NCI-H510A (cell line): Measurements from ENCODE around the gene PEF1.

Source experiments
- DNase-seq: peaks from one replicate; lab custom pipeline; 2025; lab: John Stamatoyannopoulos, UW

The PEF1 gene

GRCh38 chr1:31627930-31628559 is 16.6 kb downstream of the PEF1 start:
- DNase-seq, result no peak

DNA sequence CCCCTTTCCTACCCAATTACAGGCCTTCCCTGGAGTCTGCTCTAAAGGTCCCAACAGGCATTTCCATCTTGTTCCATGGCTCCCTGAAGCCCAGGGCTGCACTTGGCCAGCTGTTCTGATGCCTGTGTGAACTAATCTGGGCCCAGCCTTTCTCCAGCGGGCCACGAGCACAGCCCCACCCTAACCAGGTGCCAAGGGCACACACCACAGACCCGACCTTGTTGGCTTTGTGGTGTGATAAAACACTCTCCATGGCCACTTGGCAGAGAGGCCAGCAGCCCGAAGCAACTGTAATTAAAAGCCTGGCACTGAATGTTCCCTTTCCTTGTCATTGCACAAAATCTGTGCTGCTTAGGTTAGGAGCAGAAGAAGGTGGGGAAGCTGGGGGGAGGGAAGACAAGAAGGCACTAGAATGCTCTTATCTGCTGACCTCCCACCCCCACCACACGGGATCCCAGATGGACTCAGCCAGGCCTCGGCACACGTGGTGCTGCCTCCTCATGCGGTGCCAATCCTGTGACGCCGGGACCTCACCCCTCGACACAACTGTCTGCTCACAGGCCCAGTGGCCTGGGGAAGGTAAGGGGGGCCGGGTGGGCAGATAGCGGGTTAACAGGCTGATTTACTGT is 17.3 kb downstream of the PEF1 start:
- DNase-seq, result no peak

DNA sequence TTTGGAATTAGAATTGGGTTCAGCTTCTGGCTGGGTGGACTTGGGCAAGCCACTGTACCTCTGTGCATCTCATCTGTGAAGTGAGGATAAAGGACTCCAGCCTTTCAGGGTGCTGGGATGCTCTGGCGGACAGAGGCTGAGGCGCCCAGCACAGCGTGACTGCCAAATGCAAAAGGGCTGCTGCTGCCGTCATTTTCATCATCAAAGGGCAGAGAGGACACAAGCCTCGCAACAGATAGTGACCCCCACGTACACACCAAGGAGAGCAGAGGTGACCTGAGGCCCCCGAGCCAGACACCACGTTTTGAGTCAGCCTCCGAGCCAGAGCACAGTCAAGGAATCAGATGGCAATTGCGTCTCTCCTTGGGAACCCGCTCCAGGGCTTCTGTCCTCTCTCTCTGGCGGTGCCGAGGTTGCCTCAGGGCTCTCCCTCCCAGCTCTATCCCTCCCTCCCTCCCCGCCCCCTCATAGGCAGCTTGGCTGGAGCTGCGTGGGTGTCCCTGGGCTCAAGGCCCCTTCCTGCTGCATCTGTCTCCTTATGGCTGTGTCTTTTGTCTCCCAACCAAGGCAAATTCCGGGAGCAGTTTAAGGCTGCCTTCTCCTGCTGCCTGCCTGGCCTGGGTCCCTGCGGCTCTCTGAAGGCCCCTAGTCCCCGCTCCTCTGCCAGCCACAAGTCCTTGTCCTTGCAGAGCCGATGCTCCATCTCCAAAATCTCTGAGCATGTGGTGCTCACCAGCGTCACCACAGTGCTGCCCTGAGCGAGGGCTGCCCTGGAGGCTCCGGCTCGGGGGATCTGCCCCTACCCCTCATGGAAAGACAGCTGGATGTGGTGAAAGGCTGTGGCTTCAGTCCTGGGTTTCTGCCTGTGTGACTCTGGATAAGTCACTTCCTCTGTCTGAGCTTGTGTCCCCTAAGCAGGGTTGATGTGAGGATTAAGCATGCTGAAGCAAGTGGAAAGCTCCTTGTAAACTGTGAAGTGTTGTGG is 18.2 kb downstream of the PEF1 start:
- no peak for DNase-seq

DNA sequence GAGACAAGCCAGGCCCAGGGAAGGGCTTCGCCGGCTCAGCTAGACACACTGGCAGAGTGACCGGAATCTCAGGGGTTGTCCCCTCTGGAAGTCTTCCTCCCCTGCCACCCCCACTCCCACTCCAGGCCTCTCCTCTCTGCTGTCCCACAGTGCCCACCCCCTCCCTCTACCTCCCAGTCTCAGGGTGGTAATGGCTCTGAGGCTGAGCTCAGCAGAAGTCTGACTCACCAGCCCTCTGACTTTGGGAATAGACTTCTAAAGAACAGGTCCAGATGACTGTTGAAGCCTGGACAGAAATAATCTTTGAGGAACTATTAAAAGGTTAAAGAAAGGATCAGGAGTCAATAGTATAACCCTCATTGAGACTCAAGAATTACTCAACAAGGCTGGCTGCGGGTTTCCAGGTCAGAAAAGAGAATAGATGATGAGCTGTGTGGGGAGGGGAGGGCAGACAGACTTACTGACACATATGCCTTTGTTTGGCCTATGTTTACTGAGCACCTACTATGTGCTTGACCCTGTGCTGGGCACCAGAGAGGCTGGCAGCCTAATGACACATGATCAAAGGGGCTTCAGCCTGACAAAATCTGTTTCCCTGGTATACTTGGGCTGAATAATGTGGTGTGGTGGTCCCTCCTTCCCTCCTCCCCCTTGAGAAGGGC is 19.0 kb downstream of the PEF1 start:
- no peak for DNase-seq

DNA sequence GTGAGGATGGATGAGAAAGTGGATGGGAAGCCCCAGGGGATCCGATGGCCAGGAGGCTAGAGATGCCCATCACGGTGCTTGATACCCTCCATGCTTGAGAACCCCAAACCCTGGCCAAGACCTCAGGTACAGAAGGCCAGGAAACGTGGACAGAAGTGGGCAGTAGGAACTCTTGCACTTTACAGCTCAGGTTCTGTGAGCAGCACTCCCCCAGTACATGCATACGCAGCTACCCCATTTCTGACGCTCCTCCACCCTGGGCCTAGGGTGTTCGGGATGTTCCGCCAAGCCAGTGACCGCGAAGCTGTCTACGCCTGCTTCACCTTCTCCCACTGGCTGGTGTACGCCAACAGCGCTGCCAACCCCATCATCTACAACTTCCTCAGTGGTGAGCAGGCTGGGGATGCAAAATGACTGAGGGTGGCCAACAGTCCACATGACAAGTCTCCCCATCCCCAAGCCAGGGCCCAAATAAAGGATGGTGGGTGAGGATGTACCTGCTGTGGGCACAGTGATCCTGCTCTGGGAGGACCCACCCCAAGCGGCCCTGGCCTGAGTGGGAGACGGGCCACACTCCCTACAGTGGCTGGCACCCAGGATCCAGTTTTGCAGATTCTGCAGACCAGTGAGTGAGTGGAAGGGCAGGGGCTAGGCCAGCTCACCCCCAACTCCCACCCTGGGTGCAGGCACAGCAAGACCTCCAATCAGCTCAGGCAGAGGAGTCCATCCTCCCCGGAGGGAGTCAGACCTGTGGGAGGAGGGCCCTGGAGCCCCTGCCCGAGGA is 19.8 kb downstream of the PEF1 start:
- no peak for DNase-seq

- no peak for DNase-seq
Measured at GRCh38 chr1:31624309-31624708, 20.4 kb downstream of the PEF1 start.

GRCh38 chr1:31623365-31623764 is 21.3 kb downstream of the PEF1 start:
- no peak for DNase-seq

DNA sequence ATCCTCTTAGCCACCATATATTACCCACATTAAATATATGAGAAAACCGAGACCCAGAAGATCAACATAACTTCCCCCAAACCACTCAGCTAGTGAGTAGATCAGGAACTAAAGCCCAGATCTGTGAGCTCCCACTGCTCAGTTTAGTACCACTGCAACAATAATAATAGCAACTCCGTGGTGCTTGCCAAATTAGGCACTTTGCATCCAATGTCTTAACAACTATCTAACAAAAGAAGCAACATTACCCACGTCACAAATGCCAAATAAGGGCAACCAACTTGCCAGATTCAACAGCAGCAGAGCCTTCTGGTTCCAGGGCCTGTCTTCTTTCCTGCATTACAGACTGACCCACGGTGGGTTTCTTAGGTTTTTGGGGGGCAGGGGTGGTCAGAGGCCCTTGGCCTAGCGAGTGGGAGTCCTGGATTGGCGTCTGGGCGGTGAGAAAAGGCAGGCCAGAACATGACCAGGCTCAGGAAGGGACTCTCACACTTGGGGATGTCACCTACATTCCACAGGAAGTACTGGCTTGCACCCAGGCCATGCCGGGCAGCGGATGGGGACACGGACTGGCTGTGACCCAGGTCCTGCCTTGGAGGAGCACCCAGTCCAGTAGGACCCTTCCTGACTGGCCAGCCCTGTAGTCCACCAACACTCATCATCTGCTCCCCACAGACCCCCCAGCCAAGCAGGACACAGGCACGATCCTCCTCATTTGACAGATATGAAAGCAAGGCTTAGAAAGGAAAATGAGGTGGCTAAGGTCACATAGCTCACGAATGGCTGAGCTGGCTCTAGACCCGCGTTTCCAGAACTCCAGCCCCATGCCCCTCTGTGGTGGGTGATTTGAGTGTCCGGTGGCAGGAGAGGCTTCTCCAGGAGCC is 22.6 kb downstream of the PEF1 start:
- no peak for DNase-seq

DNA sequence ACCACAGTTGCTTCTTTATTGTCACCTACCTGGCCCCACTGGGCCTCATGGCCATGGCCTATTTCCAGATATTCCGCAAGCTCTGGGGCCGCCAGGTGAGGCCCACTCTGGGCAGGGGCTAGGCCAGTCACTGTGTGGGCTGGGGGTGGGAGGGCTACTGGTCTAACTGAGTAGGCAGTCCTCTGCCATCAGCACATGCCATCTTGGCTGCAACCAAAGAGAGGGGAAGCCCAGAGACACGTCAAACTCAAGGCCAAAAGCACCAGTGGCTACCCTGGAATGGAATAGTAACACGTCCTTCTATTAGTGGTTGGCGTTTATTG is 23.2 kb downstream of the PEF1 start:
- DNase-seq, result no peak

DNA sequence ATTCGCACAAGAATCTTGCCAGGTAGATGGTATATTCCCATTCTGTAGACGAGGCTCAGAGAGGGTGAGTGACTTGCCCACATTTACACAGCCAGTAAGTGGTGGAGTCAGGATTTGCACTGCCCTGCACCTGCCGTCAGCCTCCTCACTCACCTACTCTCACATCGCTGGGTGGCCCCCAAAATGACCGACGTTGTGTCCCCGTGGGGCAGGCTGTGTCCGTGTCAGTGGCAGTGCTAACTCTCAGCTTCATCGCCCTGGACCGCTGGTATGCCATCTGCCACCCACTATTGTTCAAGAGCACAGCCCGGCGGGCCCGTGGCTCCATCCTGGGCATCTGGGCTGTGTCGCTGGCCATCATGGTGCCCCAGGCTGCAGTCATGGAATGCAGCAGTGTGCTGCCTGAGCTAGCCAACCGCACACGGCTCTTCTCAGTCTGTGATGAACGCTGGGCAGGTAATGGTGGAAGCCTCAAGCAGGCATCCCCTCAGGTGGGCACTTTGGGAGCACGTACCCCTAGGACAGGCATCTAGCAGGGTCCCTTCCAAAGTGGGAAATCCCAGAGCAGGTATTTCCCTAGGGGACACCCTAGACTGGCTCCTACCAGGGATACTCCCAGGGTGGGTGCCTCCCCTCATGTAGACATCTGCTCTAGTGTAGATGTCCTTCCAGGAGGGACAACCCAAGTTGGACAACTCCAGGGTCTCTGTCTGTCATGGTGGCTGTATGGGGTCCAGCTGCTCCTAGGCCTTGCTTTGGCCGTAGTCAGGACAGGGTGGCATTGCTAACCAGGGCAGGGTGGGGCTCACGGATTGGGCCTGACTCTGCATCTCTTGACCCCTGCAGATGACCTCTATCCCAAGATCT is 23.8 kb downstream of the PEF1 start:
- no peak for DNase-seq

DNA sequence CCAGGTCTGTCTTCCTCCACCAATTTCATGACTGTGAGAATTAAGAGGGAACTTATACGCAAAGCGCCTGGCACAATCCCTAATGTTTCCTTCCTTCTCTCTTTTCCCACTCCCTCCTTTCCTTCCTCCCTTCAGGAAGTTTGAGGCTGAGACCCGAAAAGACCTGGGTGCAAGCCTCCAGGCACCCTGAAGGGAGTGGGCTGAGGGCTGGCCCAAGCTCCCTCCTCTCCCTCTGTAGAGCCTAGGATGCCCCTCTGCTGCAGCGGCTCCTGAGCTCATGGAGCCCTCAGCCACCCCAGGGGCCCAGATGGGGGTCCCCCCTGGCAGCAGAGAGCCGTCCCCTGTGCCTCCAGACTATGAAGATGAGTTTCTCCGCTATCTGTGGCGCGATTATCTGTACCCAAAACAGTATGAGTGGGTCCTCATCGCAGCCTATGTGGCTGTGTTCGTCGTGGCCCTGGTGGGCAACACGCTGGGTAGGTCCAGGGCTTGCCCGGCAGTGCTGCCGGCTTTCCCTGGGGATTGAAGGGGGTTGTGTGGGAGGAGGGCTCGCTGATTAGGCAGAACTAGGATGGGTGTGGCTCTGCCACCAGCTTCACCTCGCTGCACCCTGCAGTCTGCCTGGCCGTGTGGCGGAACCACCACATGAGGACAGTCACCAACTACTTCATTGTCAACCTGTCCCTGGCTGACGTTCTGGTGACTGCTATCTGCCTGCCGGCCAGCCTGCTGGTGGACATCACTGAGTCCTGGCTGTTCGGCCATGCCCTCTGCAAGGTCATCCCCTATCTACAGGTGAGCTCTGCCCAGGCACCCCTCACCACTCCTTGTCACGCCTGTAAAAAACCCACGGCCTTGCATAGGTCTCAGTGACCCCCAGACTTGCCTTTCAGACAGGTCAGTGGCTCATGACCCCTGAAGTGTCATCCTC is 25.5 kb downstream of the PEF1 start:
- DNase-seq, result no peak

GRCh38 chr1:31617916-31618746 is 26.5 kb downstream of the PEF1 start:
- DNase-seq, result peak; percentile 16

GRCh38 chr1:31617218-31617915 is 27.3 kb downstream of the PEF1 start, which contains the start of gene HCRTR1:
TSS of gene HCRTR1 (plus strand) at chr1:31617689. CDS start at chr1:31619193, 1,504 bp downstream.
- no peak for DNase-seq

GRCh38 chr1:31615939-31616338 is 28.7 kb downstream of the PEF1 start:
- no peak for DNase-seq

DNA sequence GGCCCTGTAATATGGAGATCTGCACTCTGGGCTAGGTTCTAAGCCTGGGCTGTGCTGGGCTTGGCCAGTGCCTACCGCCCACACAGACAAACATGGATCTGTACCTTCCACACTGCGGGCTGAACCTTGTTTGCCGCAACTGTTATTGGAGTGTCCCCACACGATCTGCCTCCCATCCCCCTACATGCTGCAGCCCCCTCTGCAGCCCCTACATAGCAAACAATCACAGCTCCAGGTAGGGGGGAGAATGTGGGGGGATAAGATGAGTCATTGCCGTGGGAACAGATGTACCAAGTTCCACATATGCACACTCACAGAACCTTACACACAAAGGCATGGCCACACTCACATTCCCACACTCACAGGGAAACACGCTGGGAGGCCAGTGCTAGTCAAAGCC is 29.3 kb downstream of the PEF1 start:
- no peak for DNase-seq

- no peak for DNase-seq
Measured at GRCh38 chr1:31614414-31615005, 30.2 kb downstream of the PEF1 start.
